ENCODE data around the gene RABGAP1L.
"Not testable (repeated sequence)": the region's sequence is repeated elsewhere in the genome, so short reads cannot be mapped to it uniquely, and the experiment has no call there.

RABGAP1L gene

GRCh38 chr1:174426153-174426552, 266.8 kb downstream of the RABGAP1L start:
- no peak for DNase-seq (ENCODE audit: low read depth in 1 of 2, low spot score in 1 of 2)

- DNase-seq (ENCODE audit: low read depth in 1 of 2, low spot score in 1 of 2), result no peak
Observed at GRCh38 chr1:174428033-174428432, 268.7 kb downstream of the RABGAP1L start.

- no peak for DNase-seq (ENCODE audit: low read depth in 1 of 2, low spot score in 1 of 2)
Observed at GRCh38 chr1:174428739-174429138, 269.4 kb downstream of the RABGAP1L start.

GRCh38 chr1:174433451-174433850, 274.1 kb downstream of the RABGAP1L start:
- DNase-seq (ENCODE audit: low read depth in 1 of 2, low spot score in 1 of 2), result no peak

GRCh38 chr1:174445351-174445750, 286.0 kb downstream of the RABGAP1L start:
- DNase-seq (ENCODE audit: low read depth in 1 of 2, low spot score in 1 of 2), result no peak

- no peak for DNase-seq (ENCODE audit: low read depth in 1 of 2, low spot score in 1 of 2)
Observed at GRCh38 chr1:174445817-174446216, 286.5 kb downstream of the RABGAP1L start.

DNA sequence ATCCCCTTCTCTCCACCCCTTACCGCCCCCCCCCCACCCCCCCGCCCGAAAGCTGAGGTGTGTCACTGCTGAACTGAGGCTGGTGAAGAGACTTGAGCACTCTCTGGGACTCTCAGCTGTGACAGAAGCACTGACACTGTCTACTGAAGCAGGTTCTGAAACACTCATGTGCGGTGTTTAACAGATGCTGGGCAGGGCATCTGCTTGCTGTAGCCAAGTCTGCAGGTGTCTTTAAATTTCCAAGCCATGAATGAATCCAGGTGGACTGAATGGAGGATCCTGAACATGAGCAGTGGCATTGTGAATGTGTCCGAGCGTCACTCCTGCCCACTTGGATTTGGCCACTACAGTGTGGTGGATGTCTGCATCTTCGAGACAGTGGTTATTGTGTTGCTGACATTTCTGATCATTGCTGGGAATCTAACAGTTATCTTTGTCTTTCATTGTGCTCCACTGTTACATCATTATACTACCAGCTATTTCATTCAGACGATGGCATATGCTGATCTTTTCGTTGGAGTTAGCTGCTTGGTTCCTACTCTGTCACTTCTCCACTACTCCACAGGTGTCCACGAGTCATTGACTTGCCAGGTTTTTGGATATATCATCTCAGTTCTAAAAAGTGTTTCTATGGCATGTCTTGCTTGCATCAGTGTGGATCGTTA, 288.7 kb downstream of the RABGAP1L start, which contains the start of gene GPR52:
GPR52 (plus strand) TSS at position 99 of the 665 bp plus-strand sequence; CDS start at position 247, 148 bp downstream.
- DNase-seq (ENCODE audit: low read depth in 1 of 2, low spot score in 1 of 2), result no peak

DNA sequence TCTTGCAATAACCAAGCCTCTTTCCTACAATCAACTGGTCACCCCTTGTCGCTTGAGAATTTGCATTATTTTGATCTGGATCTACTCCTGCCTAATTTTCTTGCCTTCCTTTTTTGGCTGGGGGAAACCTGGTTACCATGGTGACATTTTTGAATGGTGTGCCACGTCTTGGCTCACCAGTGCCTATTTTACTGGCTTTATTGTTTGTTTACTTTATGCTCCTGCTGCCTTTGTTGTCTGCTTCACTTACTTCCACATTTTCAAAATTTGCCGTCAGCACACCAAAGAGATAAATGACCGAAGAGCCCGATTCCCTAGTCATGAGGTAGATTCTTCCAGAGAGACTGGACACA, 289.2 kb downstream of the RABGAP1L start:
- no peak for DNase-seq (ENCODE audit: low read depth in 1 of 2, low spot score in 1 of 2)

- no peak for DNase-seq (ENCODE audit: low read depth in 1 of 2, low spot score in 1 of 2)
Observed at GRCh38 chr1:174448974-174449373, 289.7 kb downstream of the RABGAP1L start.

DNA sequence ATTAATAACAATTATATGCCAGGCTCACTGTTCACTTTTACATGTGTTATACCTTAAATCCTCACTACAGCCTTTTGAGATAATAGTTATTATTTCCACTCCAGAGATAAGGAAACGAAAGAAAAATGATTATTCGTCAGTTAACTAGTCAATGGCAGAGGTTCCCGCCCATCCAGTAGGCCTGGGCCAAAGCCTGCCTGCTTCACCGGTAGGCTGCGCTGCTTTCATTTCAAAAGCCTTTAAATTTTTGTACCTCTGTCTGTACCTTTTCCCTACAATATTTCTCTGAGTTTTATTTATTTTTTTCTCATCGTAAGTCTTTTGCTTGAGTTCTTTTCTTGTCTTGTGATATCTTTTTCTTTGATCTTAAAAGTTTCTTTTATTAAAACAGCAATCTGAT, 292.1 kb downstream of the RABGAP1L start:
- no peak for DNase-seq (ENCODE audit: low read depth in 1 of 2, low spot score in 1 of 2)

DNA sequence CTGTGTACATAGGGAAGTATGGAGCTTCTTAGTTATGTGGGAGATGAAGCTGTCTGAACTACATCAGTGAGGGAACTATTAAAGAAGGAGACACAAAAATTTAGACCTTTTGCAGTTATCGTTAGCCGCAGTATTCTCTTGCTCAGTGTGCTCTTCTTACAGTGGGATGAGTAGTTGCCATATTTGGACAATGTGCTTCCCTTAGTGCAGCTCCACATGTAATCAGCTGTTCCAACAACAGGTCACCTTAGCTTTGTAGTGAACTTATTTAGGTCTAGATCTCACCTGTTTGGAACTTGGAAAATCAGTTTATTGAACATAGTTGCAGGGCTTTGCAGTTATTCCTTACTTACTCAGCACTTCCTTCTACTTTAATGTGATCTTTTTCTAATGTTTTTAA, 306.5 kb downstream of the RABGAP1L start:
- no peak for DNase-seq (ENCODE audit: low read depth in 1 of 2, low spot score in 1 of 2)

DNA sequence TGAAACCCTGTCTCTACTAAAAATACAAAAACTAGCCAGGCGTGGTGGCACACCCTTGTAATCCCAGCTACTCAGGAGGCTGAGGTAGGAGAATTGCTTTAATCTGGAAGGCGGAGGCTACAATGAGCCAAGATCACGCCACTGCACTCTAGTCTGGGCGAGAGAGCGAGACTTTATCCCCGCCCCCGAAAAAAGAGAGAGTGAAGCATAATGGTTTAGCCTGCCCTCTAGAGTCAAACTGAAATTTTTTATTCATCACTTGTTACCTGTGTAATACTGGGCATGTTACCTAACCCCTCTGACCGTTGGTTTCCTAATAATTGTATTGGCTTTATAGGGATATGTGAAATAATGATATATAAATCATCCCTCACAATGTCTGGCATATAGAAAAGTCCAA, 307.3 kb downstream of the RABGAP1L start:
- no peak for DNase-seq (ENCODE audit: low read depth in 1 of 2, low spot score in 1 of 2)

DNA sequence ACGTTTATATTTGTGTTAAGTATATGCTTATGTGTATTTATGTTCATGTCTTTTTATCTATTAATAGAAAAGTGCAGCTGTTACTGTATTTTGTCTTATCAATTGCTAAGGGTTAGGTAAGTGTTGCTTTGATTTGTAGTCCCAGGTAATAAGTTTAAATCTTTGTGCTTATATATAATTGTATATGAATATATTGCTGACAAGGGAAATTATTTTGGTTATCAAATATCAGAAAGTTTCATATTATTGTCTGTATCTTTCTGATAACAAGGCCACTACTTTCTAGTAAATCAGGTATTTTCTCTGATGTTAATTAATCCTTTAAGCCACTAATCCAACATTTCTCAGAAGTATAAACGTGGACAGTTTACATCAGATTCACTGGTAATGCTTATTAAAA, 309.7 kb downstream of the RABGAP1L start:
- DNase-seq (ENCODE audit: low read depth in 1 of 2, low spot score in 1 of 2), result no peak

- no peak for DNase-seq (ENCODE audit: low read depth in 1 of 2, low spot score in 1 of 2)
Observed at GRCh38 chr1:174469687-174470086, 310.4 kb downstream of the RABGAP1L start.

- no peak for DNase-seq (ENCODE audit: low read depth in 1 of 2, low spot score in 1 of 2)
Observed at GRCh38 chr1:174479281-174479680, 320.0 kb downstream of the RABGAP1L start.

- no peak for DNase-seq (ENCODE audit: low read depth in 1 of 2, low spot score in 1 of 2)
Observed at GRCh38 chr1:174480324-174480723, 321.0 kb downstream of the RABGAP1L start.

GRCh38 chr1:174491606-174492005, 332.3 kb downstream of the RABGAP1L start:
- no peak for DNase-seq (ENCODE audit: low read depth in 1 of 2, low spot score in 1 of 2)

DNA sequence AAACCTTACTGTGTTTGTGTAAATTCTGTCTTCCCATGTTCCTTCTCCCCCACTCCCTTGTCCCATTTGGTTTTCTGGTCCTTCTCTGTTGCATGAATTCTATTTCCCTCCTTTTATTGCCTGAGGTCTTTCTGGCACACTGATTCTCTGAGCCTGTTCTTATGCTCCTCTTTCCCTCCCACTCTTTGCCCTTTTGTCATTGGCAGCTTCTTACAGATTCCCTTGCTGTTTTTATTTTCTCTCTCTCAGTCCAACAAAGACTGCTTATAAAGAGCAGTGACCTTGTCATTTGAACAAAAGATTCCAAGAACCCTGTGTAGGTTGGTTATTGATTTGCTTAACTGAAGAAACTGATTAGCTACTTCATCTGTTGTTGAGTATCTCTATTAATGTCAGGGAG, 338.2 kb downstream of the RABGAP1L start:
- DNase-seq (ENCODE audit: low read depth in 1 of 2, low spot score in 1 of 2), result no peak

GRCh38 chr1:174516755-174517154, 357.4 kb downstream of the RABGAP1L start:
- not testable (repeated sequence) for DNase-seq (ENCODE audit: low read depth in 1 of 2, low spot score in 1 of 2)

GRCh38 chr1:174519844-174520243, 360.5 kb downstream of the RABGAP1L start:
- DNase-seq (ENCODE audit: low read depth in 1 of 2, low spot score in 1 of 2), result no peak

DNA sequence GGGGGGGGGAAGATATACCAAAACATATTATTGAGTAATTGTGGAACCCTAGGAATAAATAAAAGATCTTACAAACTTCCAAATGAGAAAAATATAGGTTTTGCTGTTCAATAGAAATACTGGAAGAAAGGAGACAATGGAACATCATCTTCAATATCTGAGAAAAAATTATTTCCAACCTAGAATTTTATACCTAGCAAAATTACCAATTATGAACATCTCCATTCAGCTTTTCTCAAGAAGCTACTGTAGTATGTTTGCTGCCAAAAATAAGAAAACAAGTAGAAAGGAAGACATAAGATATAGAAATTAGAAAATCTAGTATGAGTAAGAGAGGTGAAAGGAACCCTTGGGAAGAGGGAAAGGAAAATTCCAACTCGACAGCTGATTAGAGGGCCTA, 372.4 kb downstream of the RABGAP1L start:
- DNase-seq (ENCODE audit: low read depth in 1 of 2, low spot score in 1 of 2), result no peak

- no peak for DNase-seq (ENCODE audit: low read depth in 1 of 2, low spot score in 1 of 2)
Observed at GRCh38 chr1:174534789-174535188, 375.5 kb downstream of the RABGAP1L start.

DNA sequence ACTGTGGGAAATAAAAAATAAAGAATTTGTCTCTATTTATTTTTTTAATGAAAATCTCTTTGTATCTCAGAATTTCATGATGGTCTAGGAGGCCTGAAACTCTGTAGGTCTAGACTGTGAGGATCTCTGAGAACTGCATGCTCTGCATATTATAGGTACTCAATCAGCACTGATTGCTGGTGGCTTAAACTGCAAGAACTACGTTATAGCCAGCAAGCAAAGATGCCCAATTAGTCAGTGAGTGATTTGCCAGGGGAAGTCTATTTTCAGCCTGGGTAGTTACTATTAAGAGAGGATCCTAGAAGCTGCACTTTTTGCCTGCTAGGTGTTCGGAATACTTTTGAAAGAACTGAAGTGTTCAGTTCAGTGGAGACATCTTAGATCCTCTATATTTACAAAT, 375.9 kb downstream of the RABGAP1L start:
- no peak for DNase-seq (ENCODE audit: low read depth in 1 of 2, low spot score in 1 of 2)

All from activated CD4-positive, alpha-beta T cell treated with anti-CD3 and anti-CD28 coated beads, Interleukin-2, amount 50 U/mL, for 24 hours (primary cell).